Measurements from ENCODE around the gene RPL7A.

Gene RPL7A

GRCh38 chr9:133339641-133340040, 8.4 kb upstream of the RPL7A start:
- no peak for DNase-seq (ENCODE audit: low read depth)
- TF ChIP-seq CTCF (IDR thresholded peaks at IDR 0.05; ENCODE audit: low read depth, low read length) = no peak
- TF ChIP-seq POLR2A (IDR thresholded peaks at IDR 0.05; ENCODE audit: extremely low read depth, insufficient read length) = no peak
- no peak for TF ChIP-seq MAX (IDR thresholded peaks at IDR 0.05; ENCODE audit: low read depth, low read length)
- no peak for TF ChIP-seq MYC (IDR thresholded peaks at IDR 0.05; ENCODE audit: low read depth, low read length)
- no peak overlapping the region for H3K4me3 ChIP-seq (ENCODE audit: low read depth, low read length)

GRCh38 chr9:133340256-133340655, 7.8 kb upstream of the RPL7A start:
- DNase-seq (ENCODE audit: low read depth) = peak; percentile 68
- TF ChIP-seq MAX (IDR thresholded peaks at IDR 0.05; ENCODE audit: low read depth, low read length) = peak; percentile 89
- no peak for TF ChIP-seq POLR2A (IDR thresholded peaks at IDR 0.05; ENCODE audit: extremely low read depth, insufficient read length)
- peak; percentile 91 for TF ChIP-seq MYC (IDR thresholded peaks at IDR 0.05; ENCODE audit: low read depth, low read length)
- H3K4me3 ChIP-seq (ENCODE audit: low read depth, low read length) = no peak overlapping the region

- DNase-seq (ENCODE audit: low read depth) = no peak
- TF ChIP-seq MAX (IDR thresholded peaks at IDR 0.05; ENCODE audit: low read depth, low read length) (no peak), MYC (IDR thresholded peaks at IDR 0.05; ENCODE audit: low read depth, low read length) (no peak), POLR2A (IDR thresholded peaks at IDR 0.05; ENCODE audit: extremely low read depth, insufficient read length) (no peak), CTCF (IDR thresholded peaks at IDR 0.05; ENCODE audit: low read depth, low read length) (no peak)
- no peak overlapping the region for H3K4me3 ChIP-seq (ENCODE audit: low read depth, low read length)
These were observed 7.1 kb upstream of the RPL7A start for GRCh38 chr9:133340916-133341315.

- no peak overlapping the region for H3K4me3 ChIP-seq (ENCODE audit: low read depth, low read length)
- peak; percentile 77 for DNase-seq (ENCODE audit: low read depth)
- TF ChIP-seq POLR2A (IDR thresholded peaks at IDR 0.05; ENCODE audit: extremely low read depth, insufficient read length) = no peak
- no peak for TF ChIP-seq CTCF (IDR thresholded peaks at IDR 0.05; ENCODE audit: low read depth, low read length)
- peak; percentile 95 for TF ChIP-seq MYC (IDR thresholded peaks at IDR 0.05; ENCODE audit: low read depth, low read length)
- peak; percentile 96 for TF ChIP-seq MAX (IDR thresholded peaks at IDR 0.05; ENCODE audit: low read depth, low read length)
These were observed 6.5 kb upstream of the RPL7A start for GRCh38 chr9:133341369-133342068.

- no peak for DNase-seq (ENCODE audit: low read depth)
- H3K4me3 ChIP-seq (ENCODE audit: low read depth, low read length) = no peak overlapping the region
- TF ChIP-seq MAX (IDR thresholded peaks at IDR 0.05; ENCODE audit: low read depth, low read length) (no peak), CTCF (IDR thresholded peaks at IDR 0.05; ENCODE audit: low read depth, low read length) (peak; percentile 31)
These were observed 6.0 kb upstream of the RPL7A start for GRCh38 chr9:133342069-133342406.

GRCh38 chr9:133342570-133342969, 5.4 kb upstream of the RPL7A start:
- TF ChIP-seq MYC (IDR thresholded peaks at IDR 0.05; ENCODE audit: low read depth, low read length) (no peak), CTCF (IDR thresholded peaks at IDR 0.05; ENCODE audit: low read depth, low read length) (peak; percentile 22), POLR2A (IDR thresholded peaks at IDR 0.05; ENCODE audit: extremely low read depth, insufficient read length) (no peak)
- no peak overlapping the region for H3K4me3 ChIP-seq (ENCODE audit: low read depth, low read length)
- DNase-seq (ENCODE audit: low read depth) = peak; percentile 39
